Activated CD4-positive, alpha-beta T cell treated with anti-CD3 and anti-CD28 coated beads for 48 hours (primary cell): ENCODE results near the gene MRAS.
A peak's percentile ranks its signal among the peaks of the same experiment; 100 is the strongest.
"Not testable (repeated sequence)": the region's sequence is repeated elsewhere in the genome, so short reads cannot be mapped to it uniquely, and the experiment has no call there.

Experiments
- DNase-seq: peaks from one replicate; pipeline ENCODE4 v3.0.0-alpha.2; 2020

The MRAS gene

DNA sequence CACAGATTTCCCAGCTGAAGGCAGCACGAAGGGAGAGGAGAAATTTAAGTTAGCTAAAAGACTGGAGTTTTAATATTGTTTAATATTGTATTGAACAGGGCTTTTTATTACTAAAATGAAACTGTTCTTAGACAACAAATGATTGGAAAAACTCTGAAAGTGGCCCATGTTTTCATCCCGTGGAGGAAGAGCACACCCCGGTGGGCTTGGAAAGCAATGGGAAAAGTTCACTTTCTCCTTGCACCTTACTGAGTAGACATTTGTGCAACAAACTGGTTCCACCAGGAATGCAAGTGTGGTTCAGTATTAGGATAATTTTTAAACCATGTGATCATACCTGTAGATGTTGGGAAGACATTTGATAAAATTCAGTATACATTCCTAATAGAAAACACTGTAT lies 77.8 kb downstream of the MRAS start:
- DNase-seq: no peak

DNA sequence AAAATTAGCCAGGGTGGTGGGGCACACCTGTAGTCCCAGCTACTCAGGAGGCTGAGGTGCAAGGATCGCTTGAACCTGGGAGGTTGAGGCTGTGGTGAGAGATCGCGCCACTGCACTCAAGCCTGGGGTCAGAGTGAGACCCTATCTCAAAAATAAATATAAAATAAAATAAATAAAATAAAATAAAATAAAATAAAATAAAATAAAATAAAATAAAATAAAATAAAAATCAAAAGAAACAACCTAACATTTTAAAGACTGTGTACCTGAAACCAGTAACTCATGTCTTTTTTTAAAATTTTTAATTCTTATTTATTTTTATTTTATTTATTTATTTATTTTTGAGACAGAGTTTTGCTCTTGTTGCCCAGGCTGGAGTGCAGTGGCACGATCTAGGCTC lies 78.4 kb downstream of the MRAS start:
- not testable (repeated sequence) for DNase-seq

DNA sequence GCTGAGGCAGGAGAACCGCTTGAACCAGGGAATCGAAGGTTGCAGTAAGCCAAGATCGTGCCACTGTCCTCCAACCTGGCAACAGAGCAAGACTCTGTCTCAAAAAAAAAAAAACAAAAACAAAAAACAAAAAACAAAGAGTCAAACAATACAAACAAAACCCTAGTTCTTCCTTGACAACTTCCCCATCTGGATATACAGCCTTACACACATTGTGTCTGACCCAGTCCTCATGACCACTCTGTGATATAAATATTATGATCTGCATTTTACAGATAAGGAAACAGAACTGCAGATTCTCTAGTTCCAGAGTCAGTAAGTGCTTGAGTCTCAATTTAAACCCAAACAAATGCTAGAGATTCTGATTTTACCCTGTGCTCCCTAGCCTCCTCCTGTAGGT lies 81.3 kb downstream of the MRAS start:
- no peak for DNase-seq

DNA sequence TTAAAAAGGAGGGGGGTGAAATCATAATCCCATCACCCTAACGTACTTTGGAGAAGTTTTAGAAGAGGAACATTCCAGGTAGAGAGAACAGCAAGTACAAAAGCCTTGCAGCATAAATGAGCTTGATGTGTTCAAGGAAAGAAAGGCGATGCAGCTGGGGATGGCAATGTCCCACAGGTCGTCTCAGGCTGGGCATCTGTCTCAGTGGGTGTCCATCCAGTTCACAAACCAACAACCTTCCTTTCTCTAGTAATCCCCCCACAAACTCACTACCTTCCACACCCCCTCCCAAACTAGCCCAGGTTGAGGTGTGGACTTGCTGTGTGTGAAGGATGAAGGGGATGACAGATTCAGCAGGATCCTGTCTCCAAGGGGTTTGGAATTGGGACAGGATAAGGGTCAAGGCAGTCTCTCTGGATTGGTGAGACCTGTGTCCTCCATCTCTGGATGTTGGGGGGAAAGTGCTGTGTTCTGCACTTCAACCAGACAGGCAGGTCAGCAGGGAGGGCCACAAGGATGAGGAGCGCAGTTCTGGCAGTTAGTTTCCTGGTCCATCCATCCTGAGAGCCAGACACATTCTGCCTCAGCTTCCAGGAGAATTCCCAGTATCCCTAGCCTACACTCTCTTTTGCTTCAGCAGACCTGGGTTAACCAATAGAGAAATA lies 84.3 kb downstream of the MRAS start:
- DNase-seq: no peak

DNA sequence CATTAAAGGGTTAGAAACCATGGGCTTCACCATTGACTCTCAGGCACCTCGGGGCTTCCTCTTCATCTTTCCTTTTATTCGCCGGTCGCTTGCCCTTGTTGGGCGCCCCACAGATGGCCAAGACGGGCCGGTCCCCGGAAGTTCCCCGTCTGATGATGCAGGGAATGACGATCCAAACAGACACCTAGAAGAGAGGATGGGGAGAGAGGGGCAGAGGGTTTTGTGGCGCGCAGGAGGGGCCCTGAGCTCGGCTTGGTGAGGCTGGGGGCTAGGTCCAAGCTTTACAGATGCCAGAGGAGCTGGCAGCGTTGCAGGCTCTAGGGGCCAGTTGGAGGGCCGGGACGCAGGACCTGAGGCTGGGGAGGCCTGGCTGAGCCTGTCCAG lies 85.5 kb downstream of the MRAS start:
- no peak for DNase-seq

DNA sequence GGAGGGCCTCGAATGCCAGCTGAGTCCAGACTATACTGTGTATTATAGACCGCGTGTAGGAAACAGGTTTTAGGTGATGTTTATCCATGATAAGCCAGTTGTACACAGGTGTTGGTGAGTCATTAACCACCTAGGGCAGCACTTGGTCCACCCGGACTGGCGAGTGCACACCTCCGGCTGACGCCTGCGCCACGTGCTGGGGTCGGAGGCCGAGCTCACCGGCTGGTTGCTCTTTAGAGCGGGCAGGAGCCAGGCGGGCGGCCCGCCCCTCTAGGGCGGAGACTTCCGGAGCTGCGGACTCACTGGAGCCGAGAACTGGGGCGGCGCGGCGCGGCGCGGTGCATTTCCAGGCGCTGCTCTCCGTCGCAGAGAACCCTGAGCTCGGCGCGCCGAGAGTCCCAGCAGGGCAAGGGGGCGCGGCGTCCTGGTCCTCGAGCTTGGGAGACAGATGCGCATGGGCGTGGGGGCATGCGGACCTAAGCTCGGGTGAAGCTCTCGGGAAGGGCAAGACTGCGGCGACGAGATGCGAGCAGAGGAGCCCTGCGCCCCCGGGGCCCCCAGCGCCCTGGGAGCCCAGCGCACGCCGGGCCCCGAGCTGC lies 86.0 kb downstream of the MRAS start, which contains the start of gene ESYT3:
ESYT3 (plus strand) TSS at position 341 of the 599 bp plus-strand sequence; CDS start at position 524, 183 bp downstream.
- DNase-seq: peak; percentile 79

DNA sequence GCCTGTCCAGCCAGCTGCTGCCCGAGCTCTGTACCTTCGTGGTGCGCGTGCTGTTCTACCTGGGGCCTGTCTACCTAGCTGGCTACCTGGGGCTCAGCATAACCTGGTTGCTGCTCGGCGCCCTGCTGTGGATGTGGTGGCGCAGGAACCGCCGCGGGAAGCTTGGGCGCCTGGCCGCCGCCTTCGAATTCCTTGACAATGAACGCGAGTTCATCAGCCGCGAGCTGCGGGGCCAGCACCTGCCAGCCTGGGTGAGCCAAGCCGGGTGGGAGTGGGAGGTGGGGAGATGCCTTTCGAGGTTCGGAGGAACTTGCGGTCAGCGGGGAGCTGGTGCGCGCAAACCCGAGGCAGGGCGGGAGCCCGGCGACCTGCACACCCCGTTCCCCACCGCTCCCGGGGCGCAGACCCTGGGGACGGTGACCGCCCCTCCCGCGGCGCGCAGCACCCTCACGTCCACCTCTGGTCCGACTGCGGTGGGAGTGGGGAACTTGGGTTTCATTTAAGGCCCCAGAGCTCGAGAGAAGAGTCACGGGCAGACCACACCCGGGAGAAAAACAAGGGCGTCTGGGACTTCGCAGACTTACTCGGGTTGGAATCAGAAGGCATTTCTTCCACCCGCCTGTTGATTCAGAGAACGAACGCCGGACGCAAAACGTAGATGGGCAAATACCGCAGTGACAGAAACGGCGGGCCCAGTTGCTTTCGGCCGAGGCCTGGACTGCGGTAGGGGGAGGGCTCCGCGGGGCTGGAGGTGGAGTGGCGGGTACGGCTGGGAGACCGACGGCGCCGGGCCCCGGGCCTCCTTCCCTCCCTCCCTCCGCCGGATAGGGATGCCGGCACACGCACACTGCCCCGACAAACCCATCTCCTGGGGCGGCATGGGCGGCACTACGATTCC lies 86.7 kb downstream of the MRAS start:
- peak; percentile 12 for DNase-seq

DNA sequence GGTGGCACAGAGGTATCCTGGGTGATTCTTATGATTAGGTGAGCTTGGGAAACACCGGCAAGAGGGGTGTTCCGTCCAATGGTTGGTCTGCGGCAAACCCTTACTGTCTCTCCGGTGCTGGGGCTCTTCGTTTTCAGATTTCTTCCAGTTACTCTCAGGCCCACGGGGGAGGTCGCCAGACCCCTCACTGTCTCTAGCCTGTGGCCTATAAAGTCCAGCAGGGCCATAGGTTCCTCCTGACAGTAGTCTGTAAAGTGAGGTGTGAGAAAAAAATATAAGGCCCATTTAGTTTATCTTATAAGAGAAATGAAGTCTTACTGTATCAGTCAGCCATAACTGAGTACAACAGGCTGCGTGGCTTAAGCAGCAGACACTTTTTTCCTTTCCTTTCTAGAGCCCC lies 87.5 kb downstream of the MRAS start:
- DNase-seq: no peak

DNA sequence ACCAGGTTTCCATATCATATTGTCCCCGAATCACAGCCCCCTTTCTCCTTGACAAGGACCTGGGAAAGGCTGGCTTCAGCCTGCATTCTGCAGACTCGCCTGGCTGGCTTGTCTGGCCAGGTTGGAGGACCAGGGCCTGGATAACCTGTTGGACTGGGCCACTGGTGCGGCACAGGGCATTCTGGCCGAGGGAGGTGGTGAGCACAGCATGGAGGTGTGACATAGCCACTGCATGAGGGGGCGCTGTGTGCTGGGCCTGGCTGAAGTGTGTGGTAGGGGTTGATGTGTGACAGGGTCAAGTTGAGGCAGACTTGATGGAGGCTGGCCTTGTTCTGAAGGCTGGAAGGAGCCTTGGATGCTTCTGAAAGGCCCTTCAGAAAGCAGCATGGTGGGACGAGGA lies 88.9 kb downstream of the MRAS start:
- DNase-seq: no peak

DNA sequence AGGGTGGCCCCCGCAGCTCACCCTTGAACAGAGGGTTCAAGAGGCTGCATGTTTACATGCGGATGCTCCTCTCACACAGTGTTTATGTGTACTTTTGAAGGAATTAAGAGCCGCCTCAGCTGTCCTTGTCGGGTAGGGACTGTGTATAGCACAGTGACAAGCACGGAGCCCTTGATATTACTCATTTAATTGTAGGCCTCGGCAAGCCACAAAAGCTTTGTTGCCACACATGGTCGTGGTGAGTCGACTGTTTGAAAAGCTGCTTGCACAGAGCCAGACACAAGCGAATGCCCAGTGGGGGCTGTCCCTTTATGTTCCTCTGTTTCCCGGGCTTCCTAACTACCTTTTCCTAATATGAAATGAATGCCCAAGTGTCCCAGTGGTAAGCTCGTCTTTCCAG lies 90.5 kb downstream of the MRAS start:
- no peak for DNase-seq

DNA sequence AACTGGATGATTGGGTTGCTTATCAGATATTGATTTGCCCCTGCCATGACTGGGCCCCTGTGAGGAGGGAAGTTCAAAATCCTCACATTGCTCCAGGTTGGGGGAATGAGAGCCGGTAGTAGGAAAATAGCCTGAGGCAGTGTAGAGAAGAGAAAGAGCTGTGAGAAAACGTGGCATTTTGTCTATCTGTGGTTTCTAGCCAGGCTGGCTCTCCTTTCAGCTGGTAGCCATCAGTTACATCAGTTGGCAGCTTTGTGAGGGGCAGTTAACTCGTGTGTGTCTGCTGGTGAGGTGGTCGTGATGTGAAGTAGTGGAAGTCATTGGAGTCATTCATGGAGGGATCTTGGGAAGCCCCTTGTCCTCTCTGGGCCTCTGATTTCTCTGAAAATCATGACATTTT lies 91.3 kb downstream of the MRAS start:
- DNase-seq: no peak

DNA sequence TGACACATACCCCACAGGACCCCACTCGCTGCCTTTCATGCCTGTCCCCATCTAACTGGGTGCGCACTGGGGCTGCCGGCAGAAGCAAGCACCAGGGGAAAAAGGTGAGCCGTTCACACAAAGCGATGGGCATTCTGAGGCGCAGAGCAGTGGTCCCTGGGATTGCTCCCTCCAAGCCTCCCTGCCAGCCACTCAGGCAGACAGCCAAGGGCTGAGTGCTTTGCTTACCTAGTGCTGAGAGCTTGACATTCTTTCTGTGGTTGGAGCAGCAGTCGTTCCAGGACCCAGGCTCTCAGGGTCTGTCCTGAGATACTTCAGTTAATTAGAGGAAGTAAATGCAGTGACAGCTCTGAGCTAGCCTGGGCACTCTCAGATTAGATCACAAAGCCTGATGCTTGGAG lies 91.7 kb downstream of the MRAS start:
- no peak for DNase-seq

DNA sequence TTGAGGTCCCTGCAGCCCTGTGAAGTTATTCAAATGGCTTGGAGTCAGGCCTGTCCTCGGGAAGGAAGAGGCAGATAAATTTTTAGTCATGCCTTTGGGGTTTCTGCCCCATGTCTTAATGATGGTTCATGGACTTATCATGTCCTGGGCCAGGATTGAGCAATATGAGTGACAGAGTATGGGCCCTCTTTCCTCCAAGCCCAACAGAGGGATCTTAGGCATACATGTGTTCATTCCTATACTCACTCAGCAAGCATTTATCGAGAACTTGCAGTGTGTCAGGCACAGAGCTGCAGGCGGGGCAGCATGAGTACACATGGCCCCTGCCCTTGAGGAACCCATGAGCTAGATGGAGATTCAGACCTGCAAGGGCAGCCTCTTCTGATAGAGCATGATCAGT lies 92.2 kb downstream of the MRAS start:
- no peak for DNase-seq

DNA sequence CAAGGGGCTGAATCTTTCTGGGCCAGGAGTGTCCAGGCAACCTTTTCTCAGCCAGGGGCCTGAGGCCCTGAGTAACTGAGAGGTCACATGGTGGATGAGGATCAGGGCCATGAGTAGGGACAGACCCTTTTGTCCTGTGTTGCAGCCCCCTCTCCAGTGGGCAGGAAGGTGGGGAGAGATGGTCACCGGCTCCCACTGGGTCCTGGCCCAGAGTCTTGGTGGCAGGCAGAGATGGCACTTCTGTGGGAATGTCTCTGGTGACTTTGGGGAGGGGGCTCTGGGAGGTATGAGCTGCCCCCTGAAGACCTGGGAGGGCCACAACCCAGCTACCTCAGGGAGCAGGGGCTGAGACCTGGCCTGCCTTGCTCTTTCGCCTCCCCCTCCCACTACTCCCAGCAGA lies 92.9 kb downstream of the MRAS start:
- no peak for DNase-seq

DNA sequence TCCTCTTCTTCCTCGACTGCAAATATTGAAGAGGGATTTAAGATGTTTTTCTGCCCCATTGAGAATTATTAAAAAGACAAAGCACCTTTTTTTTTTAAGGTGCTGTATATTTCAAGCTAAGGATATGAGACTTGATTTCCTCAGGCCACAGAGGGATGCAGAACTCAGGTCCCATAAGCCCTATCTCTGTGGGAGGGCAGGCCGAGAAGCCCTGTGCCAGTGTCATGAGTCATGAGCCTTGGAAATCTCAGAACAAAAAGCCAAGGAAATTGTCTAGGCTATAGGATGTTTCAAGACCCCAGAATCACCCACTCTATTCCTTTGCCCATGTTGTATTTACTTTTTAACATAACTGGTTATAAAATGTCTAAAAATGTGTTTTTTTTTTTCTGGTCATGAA lies 93.4 kb downstream of the MRAS start:
- no peak for DNase-seq

DNA sequence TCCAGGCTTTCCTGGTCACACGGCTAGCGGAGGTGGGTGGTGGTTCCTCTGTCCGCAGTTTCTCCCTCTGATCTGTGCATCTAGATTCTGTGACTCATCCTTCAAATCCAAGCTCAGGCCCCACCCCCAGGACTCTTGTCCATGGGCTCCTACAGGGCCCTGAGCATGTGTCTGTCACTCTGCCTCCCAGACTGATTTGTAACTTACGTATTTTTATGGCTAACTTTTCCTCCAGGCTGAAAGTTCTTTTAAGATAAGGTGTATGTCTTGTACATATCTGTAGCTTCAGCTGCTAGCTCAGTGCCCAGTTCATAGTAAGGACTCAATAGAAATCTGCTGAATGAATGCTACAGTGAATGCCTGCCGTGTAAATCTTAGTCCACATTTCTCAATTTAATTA lies 94.1 kb downstream of the MRAS start:
- DNase-seq: no peak

DNA sequence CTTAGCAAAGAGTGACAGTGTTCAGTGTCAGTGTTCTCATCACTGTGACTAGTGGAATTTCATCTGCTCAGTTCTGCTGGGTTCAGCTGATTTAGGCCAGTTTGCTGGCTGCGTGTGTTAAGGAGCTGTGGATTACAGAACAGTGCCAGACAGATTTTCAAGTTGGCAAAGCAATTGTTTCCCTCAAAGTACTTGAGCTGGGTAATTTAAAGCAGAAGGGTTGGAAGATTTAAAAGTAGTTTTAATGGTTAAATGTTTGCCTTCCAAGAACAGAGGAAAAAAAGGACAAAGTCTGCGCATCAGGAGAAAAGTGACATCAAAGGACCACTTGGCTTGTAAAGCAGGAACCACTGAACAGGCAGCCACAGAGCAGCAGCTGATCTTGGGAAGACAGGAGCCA lies 94.7 kb downstream of the MRAS start:
- no peak for DNase-seq

DNA sequence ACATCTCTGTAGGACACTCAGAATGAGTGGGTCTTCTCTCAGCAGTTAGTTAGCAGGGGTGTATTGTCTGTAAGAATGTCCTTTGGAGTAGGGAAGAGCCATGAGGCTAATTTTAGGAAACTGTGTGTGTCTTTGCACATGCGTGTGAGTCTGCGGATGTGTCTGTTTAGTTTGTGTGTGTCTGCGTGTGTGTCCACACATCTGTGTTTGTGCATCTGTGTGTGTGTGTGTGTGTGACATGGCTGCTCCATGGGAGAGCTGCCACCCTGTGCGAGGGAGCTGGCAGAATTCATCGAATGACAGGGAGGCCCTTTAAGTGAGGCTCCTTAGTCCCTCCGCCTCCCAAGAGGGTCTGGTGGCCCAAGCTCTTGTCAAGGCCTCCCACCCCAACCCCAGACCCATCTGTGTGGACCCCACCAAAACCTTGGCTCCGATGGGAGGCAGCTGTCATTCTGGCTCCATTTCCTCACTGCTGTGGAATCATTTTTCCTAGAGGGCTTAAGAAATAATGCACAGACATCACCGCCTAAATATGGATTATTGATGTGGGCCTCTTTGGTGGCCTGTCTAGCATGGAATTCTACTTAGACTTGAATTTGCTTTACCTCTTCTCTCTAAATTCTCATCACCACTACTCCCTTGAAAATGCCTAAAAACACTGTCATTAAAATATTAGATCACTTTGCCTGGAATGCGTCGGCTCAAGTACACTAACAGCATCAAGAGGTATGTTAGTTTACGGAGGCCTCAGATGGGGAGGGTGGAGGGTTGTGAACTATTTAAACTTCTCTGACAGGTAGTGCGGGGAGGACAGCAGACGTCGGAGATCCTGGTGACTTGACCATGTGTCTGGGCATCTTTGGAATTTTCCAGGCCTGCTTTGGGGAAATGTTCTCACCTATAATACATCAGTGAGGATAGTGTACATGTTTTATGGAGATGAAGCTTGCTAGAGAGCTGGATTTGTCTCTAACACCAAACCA lies 95.4 kb downstream of the MRAS start:
- DNase-seq: no peak

DNA sequence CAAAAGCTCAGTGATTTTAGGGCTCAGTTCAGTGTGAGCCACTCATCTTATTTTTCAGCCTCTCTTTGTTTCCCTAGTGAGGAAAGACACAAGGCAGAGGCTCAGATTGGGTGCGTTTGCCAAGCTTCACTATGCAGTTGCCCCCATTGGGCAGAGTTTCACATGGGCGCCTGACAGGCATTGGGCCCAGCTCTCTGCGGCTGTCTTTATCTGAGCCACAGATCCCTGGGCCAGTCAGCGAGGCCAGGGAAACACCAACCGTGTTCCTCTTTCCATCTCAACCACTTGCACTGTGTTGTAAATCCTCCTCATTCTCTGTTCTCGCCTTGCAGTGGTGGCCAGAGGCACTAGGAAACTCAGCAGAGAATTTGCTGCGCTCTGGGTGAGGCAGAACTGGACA lies 96.9 kb downstream of the MRAS start:
- no peak for DNase-seq

DNA sequence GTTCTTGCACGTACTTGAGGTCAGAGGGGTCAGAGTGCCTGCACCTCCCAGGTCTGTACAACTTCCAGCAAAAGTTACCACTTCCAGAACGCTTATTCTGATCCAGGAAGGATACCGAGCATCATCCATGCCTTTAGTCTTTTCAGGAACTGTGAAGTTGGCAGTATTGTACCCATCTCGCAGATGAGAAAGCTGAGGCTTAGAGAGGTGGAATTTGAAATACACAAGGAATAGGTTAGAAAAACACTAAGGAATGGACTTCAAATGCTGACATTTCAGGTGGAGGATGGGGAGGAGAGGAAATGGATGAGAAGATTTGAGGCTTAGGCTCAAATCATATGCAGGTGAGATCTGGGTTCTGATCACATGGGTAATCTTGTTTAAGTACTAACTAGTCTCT lies 97.3 kb downstream of the MRAS start:
- DNase-seq: no peak

DNA sequence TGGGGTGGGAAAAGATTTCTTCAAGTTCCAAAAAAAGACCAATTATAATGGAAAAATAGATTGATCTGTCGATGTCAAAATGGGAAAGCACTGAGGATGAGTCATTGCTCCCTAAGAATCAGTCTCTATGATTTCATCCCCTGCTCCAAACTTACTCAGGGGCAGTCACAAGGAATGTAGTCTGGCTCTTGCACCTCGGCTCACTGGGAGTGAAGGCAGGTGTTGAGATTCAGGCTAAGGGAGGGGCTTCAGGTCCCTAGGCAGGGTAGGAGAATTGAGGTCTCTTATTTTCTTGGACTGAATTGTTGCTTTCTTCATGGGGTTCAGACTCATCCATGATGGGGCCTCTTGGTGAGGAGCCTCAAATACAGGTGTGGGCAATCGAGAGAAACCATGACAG lies 100.3 kb downstream of the MRAS start:
- DNase-seq: no peak

DNA sequence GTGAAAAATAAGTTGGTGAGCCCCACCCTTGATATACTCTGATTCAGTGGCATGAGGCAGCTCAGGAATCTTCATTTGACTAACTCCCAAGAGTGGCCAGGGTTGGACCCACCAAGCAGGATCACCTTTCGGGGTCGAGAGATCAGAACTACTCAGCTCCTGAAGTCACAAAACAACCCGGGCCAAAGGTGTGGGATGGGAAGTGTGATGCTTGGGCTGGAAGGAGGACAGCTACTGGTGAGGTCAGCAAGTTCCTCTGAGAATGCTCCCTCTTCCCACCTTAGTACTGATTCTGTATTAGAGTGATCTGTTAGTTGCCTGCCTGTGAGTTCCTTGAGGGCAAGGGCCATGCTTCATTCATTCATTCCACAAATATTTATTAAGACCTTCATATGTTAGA lies 101.1 kb downstream of the MRAS start:
- DNase-seq: no peak

DNA sequence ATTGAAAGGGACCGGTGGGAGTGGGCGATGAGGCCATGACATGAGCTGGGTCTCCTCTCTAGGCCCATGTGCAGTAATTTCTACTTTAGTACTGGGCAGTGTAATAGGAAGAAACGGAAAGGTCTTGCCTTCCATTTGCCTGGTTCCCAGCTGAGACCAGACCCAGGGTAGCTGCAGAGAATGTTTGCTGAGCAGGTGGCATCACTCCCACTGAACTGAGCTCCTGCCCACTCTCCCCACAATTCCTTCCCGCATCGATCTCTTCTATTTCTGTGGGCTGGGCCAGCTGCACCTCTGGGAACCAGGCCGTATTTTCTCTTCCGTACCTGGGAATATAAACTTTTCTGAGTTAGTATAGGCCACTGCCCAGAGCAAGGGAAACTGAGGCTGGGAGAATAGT lies 101.8 kb downstream of the MRAS start:
- DNase-seq: no peak
